ENCODE measurements around the gene TMEM101.
"Not testable (repeated sequence)": the region's sequence is repeated elsewhere in the genome, so short reads cannot be mapped to it uniquely, and the experiment has no call there.

Gene TMEM101

DNA sequence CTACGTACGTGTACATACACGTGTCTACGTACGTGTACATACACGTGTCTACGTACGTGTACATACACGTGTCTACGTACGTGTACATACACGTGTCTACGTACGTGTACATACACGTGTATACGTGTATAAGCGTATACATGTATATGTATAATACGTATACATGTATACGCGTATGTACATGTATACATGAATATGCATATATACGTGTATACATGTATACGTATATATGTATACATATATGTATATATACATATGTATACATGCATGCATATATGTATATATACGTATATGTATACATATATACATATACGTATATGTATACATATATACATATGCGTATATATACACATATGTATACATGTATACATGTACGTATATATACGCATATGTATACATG lies 38.9 kb downstream of the TMEM101 start:
- FAIRE-seq (no peak), DNase-seq (ENCODE audit: low spot score) (no peak)

DNA sequence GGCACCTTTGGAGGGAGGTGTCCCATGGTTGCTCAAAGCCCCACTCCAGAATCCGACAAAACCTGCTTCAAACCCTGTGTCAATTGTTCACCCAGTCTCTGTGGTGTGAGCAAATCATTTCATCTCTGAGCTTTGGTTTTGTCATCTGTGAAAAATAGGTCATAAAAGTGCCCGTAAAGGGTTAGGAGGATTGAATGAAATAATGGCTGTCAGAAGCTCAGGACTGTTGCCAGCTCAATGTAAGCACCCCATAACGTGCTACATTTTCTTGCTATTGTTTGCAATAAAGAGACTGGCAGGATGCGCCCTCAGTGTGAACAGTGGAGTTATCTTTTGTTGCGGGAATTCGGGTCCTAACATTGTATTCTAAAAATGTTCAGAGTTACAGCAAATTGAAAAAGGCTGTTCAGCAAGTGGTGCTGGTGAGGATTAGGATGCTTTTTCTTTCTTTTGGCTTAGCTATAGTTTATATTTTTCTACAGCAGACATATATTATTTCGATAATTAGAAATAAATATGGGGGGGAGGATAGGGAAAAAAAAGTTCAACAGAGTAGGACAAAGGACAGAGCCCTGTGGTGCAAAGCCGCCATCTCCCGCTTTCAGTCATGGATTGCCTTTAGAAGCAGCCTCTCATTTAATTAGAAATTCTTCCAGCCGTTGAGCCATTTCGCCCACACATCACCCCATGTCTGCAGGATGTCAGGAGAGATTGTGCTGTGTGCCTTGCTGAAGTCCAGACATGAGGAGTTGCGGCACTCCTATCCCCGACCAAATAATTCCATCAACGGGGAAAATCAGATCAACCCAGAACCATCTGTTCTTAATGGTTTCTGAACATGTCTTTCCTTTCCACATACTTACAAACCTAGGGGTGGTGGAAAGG lies 40.1 kb downstream of the TMEM101 start:
- no peak for DNase-seq (ENCODE audit: low spot score)
- no peak for FAIRE-seq

DNA sequence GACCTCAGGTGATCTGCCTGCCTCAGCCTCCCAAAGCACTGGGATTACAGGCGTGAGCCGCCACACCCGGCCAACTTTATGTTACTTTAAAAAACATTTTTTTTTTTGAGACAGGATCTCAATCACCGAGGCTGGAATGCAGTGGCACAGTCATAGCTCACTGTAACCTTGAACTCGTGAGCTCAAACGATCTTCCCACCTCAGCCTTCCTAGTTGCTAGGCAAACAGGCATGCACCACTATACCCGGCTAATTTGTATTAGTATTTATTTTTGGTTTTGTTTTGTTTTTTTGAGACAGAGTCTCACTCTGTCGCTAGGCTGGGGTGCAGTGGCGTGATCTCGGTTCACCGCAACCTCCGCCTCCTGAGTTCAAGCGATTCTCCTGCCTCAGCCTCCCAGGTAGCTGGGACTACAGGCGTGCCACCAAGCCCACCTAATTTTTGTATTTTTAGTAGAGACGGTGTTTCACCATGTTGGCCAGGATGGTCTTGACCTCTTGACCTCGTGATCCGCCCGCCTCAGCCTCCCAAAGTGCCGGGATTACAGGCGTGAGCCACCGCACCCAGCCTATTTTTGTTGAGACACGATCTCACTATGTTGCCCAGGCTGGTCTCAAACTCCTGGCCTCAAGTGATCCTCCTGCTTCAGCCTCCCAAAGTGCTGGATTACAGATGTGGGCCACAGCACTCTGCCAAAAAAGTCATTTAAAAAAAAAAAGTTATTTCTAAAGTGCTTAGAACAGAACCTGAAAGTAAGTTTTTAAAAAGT lies 42.1 kb downstream of the TMEM101 start:
- DNase-seq (ENCODE audit: low spot score); FAIRE-seq: not testable (repeated sequence)

DNA sequence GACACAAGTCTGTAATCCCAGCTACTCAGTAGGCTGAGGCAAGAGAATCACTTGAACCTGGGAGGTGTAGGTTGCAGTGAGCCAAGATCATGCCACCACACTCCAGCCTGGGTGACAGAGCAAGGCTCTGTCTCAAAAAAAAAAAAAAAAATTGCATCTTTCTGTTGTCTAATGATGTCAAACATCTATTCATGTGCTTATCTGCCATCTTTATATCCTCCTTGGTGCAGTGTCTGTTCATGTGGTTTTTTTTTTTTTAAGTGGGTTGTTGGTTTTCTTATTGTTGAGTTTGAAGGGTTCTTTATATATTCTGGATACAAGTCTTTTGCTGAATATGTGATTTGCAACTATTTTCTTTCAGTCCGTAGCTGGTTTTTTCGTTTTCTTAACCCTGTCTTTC lies 43.3 kb downstream of the TMEM101 start:
- FAIRE-seq; DNase-seq (ENCODE audit: low spot score): not testable (repeated sequence)

DNA sequence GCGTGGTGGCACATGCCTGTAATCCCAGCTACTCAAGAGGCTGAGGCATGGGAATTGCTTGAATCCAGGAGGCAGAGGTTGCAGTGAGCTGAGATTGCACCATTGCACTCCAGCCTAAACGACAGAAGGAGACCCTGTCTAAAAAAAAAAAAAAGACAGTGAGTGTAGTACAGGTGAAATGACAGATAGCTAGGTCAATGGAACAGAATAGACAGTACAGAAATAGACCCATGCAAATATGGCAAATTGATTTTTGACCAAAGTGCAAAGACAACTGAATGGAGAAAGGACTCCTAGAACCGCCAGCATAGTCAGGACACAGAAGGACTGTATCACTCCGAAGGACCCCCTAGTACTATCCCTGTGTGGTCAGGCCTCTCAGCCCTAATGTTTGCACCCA lies 44.4 kb downstream of the TMEM101 start:
- DNase-seq (ENCODE audit: low spot score) (no peak), FAIRE-seq (no peak)

DNA sequence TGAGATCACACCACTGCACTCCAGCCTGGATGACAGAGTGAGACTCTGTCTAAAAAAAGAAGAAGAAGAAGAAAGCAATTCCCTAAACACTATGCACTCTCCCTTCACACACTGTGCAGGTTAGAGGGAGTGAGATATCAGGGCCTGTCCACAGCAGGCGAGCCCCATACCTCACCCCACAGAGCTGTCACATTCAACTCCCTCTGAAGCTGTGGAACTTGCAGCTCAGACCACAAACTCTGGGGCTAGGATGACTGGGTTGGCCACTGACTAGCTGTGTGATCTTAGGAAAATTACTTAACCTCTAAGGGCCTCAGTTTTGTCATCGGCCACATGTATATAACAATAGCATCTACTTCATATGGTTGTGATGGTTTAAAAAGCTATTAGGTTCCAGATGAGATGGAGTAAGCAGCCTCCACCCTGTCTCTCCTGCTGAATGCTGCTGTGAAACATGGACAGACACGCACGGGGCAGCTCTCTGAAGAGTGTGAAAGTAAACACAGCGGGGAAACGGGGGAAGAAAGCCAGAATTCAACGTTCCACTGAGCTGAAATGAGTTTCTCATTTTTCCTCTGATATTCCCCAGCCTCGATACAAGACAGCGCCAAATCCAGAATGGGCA lies 47.4 kb downstream of the TMEM101 start:
- no peak for DNase-seq (ENCODE audit: low spot score)
- FAIRE-seq, result no peak

DNA sequence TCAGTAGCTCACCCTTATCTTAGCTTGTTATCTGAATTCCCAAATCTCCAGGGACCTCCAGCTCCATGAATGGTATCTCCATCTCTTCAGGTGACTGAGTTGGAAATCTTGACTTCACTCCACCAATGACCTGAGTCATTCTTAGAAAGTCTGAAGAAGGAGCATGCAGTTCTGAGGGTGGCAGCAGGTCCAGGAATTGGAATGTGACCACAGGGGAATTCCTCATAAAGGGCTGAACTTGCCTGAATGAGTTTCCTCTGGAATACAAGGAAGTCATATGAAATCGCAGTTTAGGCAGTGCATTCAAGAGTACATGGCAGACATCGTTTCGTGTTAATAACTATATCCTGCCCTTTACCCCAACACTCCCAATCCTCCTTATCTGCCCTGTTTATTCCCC lies 48.5 kb downstream of the TMEM101 start:
- DNase-seq (ENCODE audit: low spot score) (peak; percentile 38), FAIRE-seq (peak; percentile 59)

DNA sequence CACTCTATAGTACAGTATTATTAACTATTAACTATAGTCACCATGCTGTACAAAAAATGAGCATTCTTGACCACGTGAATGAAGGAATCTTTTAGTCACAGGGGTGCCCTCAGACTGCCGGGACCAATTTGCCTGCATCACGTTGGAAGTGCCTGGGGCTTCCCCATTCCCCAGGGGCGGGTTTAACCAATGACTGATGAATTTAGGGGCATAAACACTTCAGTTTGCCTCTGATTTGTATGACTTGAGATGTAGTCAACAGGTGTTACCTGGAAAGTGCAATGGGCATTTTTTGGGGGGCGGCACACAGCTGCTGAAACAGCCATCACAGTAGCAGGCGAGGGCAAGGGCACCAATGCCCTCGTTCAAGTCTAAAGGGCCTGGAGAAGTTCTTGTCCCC lies 52.3 kb downstream of the TMEM101 start:
- DNase-seq (ENCODE audit: low spot score) (no peak), FAIRE-seq (no peak)

DNA sequence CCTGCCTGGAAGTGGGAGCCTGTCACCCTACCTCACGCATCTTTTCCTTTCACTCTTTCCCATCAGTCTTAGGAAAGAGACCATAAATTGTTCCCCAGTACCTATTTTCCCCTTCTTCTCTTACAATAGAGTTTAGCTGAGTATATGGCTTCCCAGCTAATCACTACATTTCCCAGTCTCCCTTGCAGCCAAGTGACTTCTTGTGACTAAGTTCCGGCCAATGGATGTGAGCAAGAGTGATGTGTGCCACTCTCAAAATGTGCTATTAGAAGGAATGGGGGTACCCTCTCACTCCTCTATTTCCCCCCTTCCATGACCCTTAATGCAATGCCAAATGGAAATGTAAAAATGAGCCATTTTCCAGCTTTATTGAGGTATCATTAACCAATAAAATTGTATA lies 52.8 kb downstream of the TMEM101 start:
- no peak for FAIRE-seq
- DNase-seq (ENCODE audit: low spot score), result no peak

DNA sequence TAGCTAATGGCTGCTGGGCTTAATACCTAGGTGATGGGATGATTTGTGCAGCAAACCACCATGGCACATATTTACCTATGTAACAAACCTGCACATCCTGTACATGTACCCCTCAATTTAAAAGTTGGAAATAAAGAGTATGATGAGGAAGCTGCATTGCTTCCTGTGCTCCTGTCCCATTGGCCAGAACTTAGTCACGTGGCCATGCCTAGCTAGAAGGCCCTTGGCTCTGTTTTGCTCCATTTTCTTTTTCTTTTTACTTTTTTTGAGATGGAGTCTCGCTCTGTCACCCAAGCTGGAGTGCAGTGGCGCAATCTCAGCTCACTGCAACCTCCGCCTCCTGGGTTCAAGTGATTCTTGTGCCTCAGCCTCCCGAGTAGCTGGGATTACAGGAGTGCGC lies 53.5 kb downstream of the TMEM101 start:
- DNase-seq (ENCODE audit: low spot score); FAIRE-seq: not testable (repeated sequence)

Measured in RCC 7860 (cell line).